Measurements from ENCODE around the gene GPR87.

GRCh38 chr3:151345859-151346258 lies 29.2 kb upstream of the GPR87 start:
- TF ChIP-seq ZNF830 (tag by site-specific recombination; IDR thresholded peaks at IDR 0.05; ENCODE audit: low read depth) (no peak), ATF2 (tag by site-specific recombination; IDR thresholded peaks at IDR 0.05; ENCODE audit: low read depth) (no peak), ZNF558 (tag by site-specific recombination; IDR thresholded peaks at IDR 0.05) (no peak), MYNN (tag by site-specific recombination; IDR thresholded peaks at IDR 0.05; ENCODE audit: borderline replicate concordance) (no peak)
- TF ChIP-seq, protein P1, sequence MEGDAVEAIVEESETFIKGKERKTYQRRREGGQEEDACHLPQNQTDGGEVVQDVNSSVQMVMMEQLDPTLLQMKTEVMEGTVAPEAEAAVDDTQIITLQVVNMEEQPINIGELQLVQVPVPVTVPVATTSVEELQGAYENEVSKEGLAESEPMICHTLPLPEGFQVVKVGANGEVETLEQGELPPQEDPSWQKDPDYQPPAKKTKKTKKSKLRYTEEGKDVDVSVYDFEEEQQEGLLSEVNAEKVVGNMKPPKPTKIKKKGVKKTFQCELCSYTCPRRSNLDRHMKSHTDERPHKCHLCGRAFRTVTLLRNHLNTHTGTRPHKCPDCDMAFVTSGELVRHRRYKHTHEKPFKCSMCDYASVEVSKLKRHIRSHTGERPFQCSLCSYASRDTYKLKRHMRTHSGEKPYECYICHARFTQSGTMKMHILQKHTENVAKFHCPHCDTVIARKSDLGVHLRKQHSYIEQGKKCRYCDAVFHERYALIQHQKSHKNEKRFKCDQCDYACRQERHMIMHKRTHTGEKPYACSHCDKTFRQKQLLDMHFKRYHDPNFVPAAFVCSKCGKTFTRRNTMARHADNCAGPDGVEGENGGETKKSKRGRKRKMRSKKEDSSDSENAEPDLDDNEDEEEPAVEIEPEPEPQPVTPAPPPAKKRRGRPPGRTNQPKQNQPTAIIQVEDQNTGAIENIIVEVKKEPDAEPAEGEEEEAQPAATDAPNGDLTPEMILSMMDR (tag by site-specific recombination; IDR thresholded peaks at IDR 0.05), result no peak
